Keratinocyte (primary cell): Measurements from ENCODE around the gene CBLB. TPM values are rescaled to one million over a fixed set of nuclear protein-coding genes. Genes with fewer than 3 reads are reported as not detected.

Source experiments
- DNase-seq: peaks from one replicate; pipeline ENCODE4 v3.0.0-alpha.2; 2011; ENCODE audit warnings: low read depth, missing footprints, low spot score
- FAIRE-seq: peaks from 2 replicates; lab custom pipeline; 2011; peaks lifted over from hg19 to GRCh38; lab: Jason Lieb, UNC
- H2AFZ ChIP-seq: 2 replicates; pipeline ENCODE4 v1.6.0; 2012; ENCODE audit warnings: low read length, control low read depth, inconsistent platforms; ENCODE audit not compliant: control insufficient read depth
- H3K27ac ChIP-seq: 2 replicates; pipeline ENCODE4 v1.5.1; 2011; ENCODE audit warnings: low read length; ENCODE audit not compliant: control insufficient read depth, insufficient read depth
- H3K27me3 ChIP-seq: 3 replicates; pipeline ENCODE4 v1.6.0; 2011; ENCODE audit warnings: low read length; ENCODE audit not compliant: control insufficient read depth, insufficient read depth; ENCODE audit errors: extremely low read depth
- H3K36me3 ChIP-seq, 2 experiments: 2 replicates in 1 of 2; 3 replicates in 1 of 2; pipeline ENCODE4 v1.5.1; 2011; ENCODE audit warnings: low read length in 2 of 2, mild to moderate bottlenecking in 1 of 2; ENCODE audit not compliant: control insufficient read depth in 2 of 2, insufficient read depth in 2 of 2; ENCODE audit errors: extremely low read depth in 1 of 2
- H3K4me1 ChIP-seq: 3 replicates; pipeline ENCODE4 v1.5.1; 2011; ENCODE audit warnings: low read length; ENCODE audit not compliant: control insufficient read depth, insufficient read depth; ENCODE audit errors: extremely low read depth
- H3K4me2 ChIP-seq: 3 replicates; pipeline ENCODE4 v1.6.0; 2011; ENCODE audit warnings: low read depth, low read length; ENCODE audit not compliant: control insufficient read depth, insufficient read depth; ENCODE audit errors: extremely low read depth
- H3K4me3 ChIP-seq, 3 experiments: fragments of 200-600 bp in 1 of 3; sonication (generic) in 1 of 3; 2 replicates in 2 of 3; 3 replicates in 1 of 3; pipeline ENCODE4 v1.5.1; 2011 to 2016; ENCODE audit warnings: low read length in 3 of 3, mild to moderate bottlenecking in 3 of 3, control low read depth in 2 of 3, inconsistent platforms in 1 of 3, low read depth in 1 of 3, mixed read lengths in 1 of 3, mixed run types in 1 of 3, moderate library complexity in 1 of 3; ENCODE audit not compliant: control insufficient read depth in 2 of 3, insufficient read depth in 2 of 3; ENCODE audit errors: extremely low read depth in 1 of 3
- H3K79me2 ChIP-seq: 2 replicates; pipeline ENCODE4 v1.6.0; 2012; ENCODE audit warnings: low read length; ENCODE audit not compliant: control insufficient read depth, insufficient read depth
- H3K9ac ChIP-seq: 3 replicates; pipeline ENCODE4 v1.6.0; 2011; ENCODE audit warnings: low read length; ENCODE audit not compliant: control insufficient read depth, insufficient read depth; ENCODE audit errors: extremely low read depth
- H3K9me1 ChIP-seq: 3 replicates; pipeline ENCODE4 v1.6.0; 2011; ENCODE audit warnings: low read length; ENCODE audit not compliant: control insufficient read depth, insufficient read depth; ENCODE audit errors: extremely low read depth
- H3K9me3 ChIP-seq: 2 replicates; pipeline ENCODE4 v1.5.1; 2012; ENCODE audit warnings: low read depth, low read length; ENCODE audit not compliant: control insufficient read depth
- H4K20me1 ChIP-seq: 3 replicates; pipeline ENCODE4 v1.6.0; 2011; ENCODE audit warnings: low read length; ENCODE audit not compliant: control insufficient read depth, insufficient read depth; ENCODE audit errors: extremely low read depth
- EZH2 ChIP-seq: IDR thresholded peaks from one replicate; pipeline ENCODE4 v1.6.1; 2012; ENCODE audit warnings: inconsistent platforms, mild to moderate bottlenecking, low read length, moderate library complexity
- dilution Hi-C: fragments of 300-500 bp; cut with MboI; formaldehyde crosslinking; loops from one replicate; pipeline ENCODE4 v1.7.0; 2020; ENCODE audit warnings: low sequenced_read_pairs; ENCODE audit not compliant: extremely low pct_ligation_motif_present
- polyA plus RNA-seq, 5 experiments: library from polyadenylated mRNA; depleted of rRNA in 3 of 5; stranded (reverse) in 3 of 5; stranded (forward) in 1 of 5; unstranded in 1 of 5; fragments of >200 nt; gene quantifications; 1 replicate in 1 of 5; 2 replicates in 3 of 5; 3 replicates in 1 of 5; pipeline versions ENCODE4 v1.2.1 to v1.2.3, GENCODE V29; 2011 to 2012; ENCODE audit warnings: missing spikeins in 2 of 5, low read depth in 1 of 5, low replicate concordance in 1 of 5
- TF ChIP-seq, protein P1 (sequence below), 3 experiments: IDR thresholded peaks in 1 of 3; conservative IDR thresholded peaks in 1 of 3; optimal IDR thresholded peaks in 1 of 3; 2 replicates in 2 of 3; 3 replicates in 1 of 3; pipeline versions ENCODE3 to v1.5.1; 2011; ENCODE audit warnings: low read length in 3 of 3, mild to moderate bottlenecking in 3 of 3, moderate library complexity in 2 of 3, control low read depth in 1 of 3, inconsistent platforms in 1 of 3; ENCODE audit not compliant: insufficient read depth in 2 of 3; ENCODE audit errors: extremely low read depth in 1 of 3

The CBLB gene
- polyA plus RNA-seq, 1 donor (not counting 4 experiments of a cell fraction or from before 2014, with no cell fraction given) = 13.6 TPM

DNA sequence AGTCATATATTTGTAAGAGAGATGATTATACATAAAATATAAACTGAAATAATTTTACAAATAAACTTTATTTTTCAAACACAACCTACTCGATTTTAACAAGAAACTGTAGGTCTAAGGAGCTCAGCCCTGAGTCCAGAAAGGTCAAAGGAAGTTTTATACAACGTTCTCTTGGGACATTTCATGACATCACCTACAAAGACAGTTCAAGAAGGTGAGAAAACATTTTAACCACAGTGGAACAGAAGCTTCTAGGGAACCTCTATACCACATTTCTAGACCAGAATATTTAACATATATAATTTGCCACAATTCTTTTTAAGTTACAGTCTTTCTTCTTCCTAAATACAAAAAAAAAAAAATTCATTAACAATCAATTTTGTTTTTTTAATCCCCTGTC lies 40.1 kb downstream of the CBLB start:
- H3K27me3 ChIP-seq = no peaks in the 10 kb centered on the region
- FAIRE-seq (no peak), DNase-seq (no peak)
- no peaks in the 10 kb centered on the region for H3K9me1 ChIP-seq
- H3K4me2 ChIP-seq = no peak overlapping the region
- no peak overlapping the region for H3K9ac ChIP-seq
- TF ChIP-seq, protein P1, sequence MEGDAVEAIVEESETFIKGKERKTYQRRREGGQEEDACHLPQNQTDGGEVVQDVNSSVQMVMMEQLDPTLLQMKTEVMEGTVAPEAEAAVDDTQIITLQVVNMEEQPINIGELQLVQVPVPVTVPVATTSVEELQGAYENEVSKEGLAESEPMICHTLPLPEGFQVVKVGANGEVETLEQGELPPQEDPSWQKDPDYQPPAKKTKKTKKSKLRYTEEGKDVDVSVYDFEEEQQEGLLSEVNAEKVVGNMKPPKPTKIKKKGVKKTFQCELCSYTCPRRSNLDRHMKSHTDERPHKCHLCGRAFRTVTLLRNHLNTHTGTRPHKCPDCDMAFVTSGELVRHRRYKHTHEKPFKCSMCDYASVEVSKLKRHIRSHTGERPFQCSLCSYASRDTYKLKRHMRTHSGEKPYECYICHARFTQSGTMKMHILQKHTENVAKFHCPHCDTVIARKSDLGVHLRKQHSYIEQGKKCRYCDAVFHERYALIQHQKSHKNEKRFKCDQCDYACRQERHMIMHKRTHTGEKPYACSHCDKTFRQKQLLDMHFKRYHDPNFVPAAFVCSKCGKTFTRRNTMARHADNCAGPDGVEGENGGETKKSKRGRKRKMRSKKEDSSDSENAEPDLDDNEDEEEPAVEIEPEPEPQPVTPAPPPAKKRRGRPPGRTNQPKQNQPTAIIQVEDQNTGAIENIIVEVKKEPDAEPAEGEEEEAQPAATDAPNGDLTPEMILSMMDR (optimal IDR thresholded peaks at IDR 0.05 in 1 of 3, IDR thresholded peaks at IDR 0.05 in 1 of 3, conservative IDR thresholded peaks at IDR 0.05 in 1 of 3; ENCODE audit: extremely low read depth in 1 of 3, insufficient read depth in 2 of 3, low read length in 3 of 3) = no peak
- no peak for TF ChIP-seq EZH2
- dilution Hi-C loops = no loop called here
- H3K27ac ChIP-seq = no peak overlapping the region
- no peaks in the 10 kb centered on the region for H4K20me1 ChIP-seq
- no peak overlapping the region for H3K4me3 ChIP-seq
- H3K9me3 ChIP-seq = no peaks in the 10 kb centered on the region
- H3K36me3 ChIP-seq = no peaks in the 10 kb centered on the region
- H2AFZ ChIP-seq = no peak overlapping the region
- H3K4me1 ChIP-seq = peaks cover 16% of the 10 kb centered on the region
- H3K79me2 ChIP-seq = no peaks in the 10 kb centered on the region

DNA sequence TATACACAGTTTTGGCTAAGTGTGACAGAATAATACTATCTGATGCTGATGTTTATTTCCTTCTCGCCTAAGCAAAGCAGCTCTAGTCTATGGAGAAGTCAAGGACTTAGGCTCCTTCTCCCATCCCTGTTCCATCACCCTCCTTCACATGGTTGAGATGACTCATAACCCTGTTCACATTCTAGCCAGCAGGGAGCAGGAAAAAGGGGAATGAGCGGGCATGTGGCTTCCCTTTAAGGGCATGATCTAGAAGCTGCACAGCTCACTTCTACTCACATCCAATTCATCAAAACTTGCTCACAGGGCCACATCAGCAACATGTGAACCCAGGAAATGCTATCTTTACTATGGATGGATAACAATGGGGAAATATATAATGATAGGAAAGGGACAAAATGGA lies 40.9 kb downstream of the CBLB start:
- H3K79me2 ChIP-seq = no peaks in the 10 kb centered on the region
- no peak overlapping the region for H2AFZ ChIP-seq

More for the DNA sequence above, 40.9 kb downstream of the CBLB start:
- Histone ChIP-seq H3K9me3 (no peaks in the 10 kb centered on the region), H3K4me3 (no peak overlapping the region), H3K9ac (no peak overlapping the region), H3K27ac (no peak overlapping the region), H4K20me1 (no peaks in the 10 kb centered on the region), H3K9me1 (peaks cover 2% of the 10 kb centered on the region), H3K36me3 (no peaks in the 10 kb centered on the region), H3K4me2 (no peak overlapping the region), H3K4me1 (peaks cover 23% of the 10 kb centered on the region), H3K27me3 (no peaks in the 10 kb centered on the region)
- dilution Hi-C loops = no loop called here
- TF ChIP-seq EZH2 = no peak
- TF ChIP-seq, protein P1 (optimal IDR thresholded peaks at IDR 0.05 in 1 of 3, IDR thresholded peaks at IDR 0.05 in 1 of 3, conservative IDR thresholded peaks at IDR 0.05 in 1 of 3; ENCODE audit: extremely low read depth in 1 of 3, insufficient read depth in 2 of 3, low read length in 3 of 3) = peak; percentile 46 to 62 (median 56)
- DNase-seq (peak; percentile 42), FAIRE-seq (peak; percentile 96)
